Limb (tissue), 2 donors: Measurements from ENCODE around the gene SH3BGRL2.

Source experiments
- DNase-seq, 2 donors: peaks; one replicate each; pipeline ENCODE4 v3.0.0-alpha.2; 2016; ENCODE audit errors: extremely low spot score in 2 of 2

SH3BGRL2 gene

GRCh38 chr6:79694623-79695343 lies 63.7 kb downstream of the SH3BGRL2 start:
- no peak for DNase-seq

- no peak for DNase-seq
Observed at GRCh38 chr6:79697430-79697829, 66.3 kb downstream of the SH3BGRL2 start.

GRCh38 chr6:79699606-79700005 lies 68.5 kb downstream of the SH3BGRL2 start:
- no peak for DNase-seq

GRCh38 chr6:79702691-79703090 lies 71.6 kb downstream of the SH3BGRL2 start:
- DNase-seq, result no peak

- DNase-seq, result no peak
Observed at GRCh38 chr6:79704200-79704599, 73.1 kb downstream of the SH3BGRL2 start.

GRCh38 chr6:79705456-79705995 lies 74.4 kb downstream of the SH3BGRL2 start:
- DNase-seq, result no peak

- no peak for DNase-seq
Observed at GRCh38 chr6:79706527-79706926, 75.4 kb downstream of the SH3BGRL2 start.

GRCh38 chr6:79707621-79708020 lies 76.5 kb downstream of the SH3BGRL2 start:
- no peak for DNase-seq

- no peak for DNase-seq
Observed at GRCh38 chr6:79708095-79708791, 77.1 kb downstream of the SH3BGRL2 start.

GRCh38 chr6:79710127-79710526 lies 79.0 kb downstream of the SH3BGRL2 start:
- DNase-seq, result no peak

- DNase-seq, result no peak
Observed at GRCh38 chr6:79711167-79711566, 80.0 kb downstream of the SH3BGRL2 start.

GRCh38 chr6:79712144-79712543 lies 81.0 kb downstream of the SH3BGRL2 start:
- DNase-seq, result no peak

GRCh38 chr6:79712616-79713135 lies 81.5 kb downstream of the SH3BGRL2 start:
- DNase-seq, result no peak

GRCh38 chr6:79713701-79714322 lies 82.7 kb downstream of the SH3BGRL2 start:
- DNase-seq, result peak; percentile 55 to 57

- no peak for DNase-seq
Observed at GRCh38 chr6:79717989-79718388, 86.9 kb downstream of the SH3BGRL2 start.

- no peak for DNase-seq
Observed at GRCh38 chr6:79718509-79719247, 87.5 kb downstream of the SH3BGRL2 start.

- no peak for DNase-seq
Observed at GRCh38 chr6:79719248-79719960, 88.3 kb downstream of the SH3BGRL2 start.

GRCh38 chr6:79724816-79725215 lies 93.7 kb downstream of the SH3BGRL2 start:
- no peak for DNase-seq

GRCh38 chr6:79731471-79731870 lies 100.3 kb downstream of the SH3BGRL2 start:
- no peak for DNase-seq

GRCh38 chr6:79733388-79733787 lies 102.3 kb downstream of the SH3BGRL2 start:
- DNase-seq, result no peak

GRCh38 chr6:79734374-79734773 lies 103.2 kb downstream of the SH3BGRL2 start:
- no peak for DNase-seq
